ENCODE results near the gene RNF14. TPM values are rescaled to one million over a fixed set of nuclear protein-coding genes. Genes with fewer than 3 reads are reported as not detected.
A peak's percentile ranks its signal among the peaks of the same experiment; 100 is the strongest.

RNF14 gene
- polyA plus RNA-seq, 3 donors = 9.7 to 52.8 (median 31.2) TPM

- peaks cover 0 to 2% (median 0%) of the 10 kb centered on the region in 3 donors for H3K27me3 Mint-ChIP-seq (ENCODE audit: low read depth in 3 of 3)
- Histone ChIP-seq H2AFZ (ENCODE audit: insufficient read depth, low read depth, low read length, poor library complexity, severe bottlenecking) (peak overlapping the region; percentile 95), H3K9ac (ENCODE audit: insufficient read depth, low read length, poor library complexity, severe bottlenecking) (peak overlapping the region; percentile 78), H3K9me3 (replicated peaks in 1 of 2; ENCODE audit: control insufficient read depth in 1 of 2, insufficient read depth in 1 of 2, low read length in 2 of 2) (no peaks in the 10 kb centered on the region), H3K4me1 (ENCODE audit: control insufficient read depth in 1 of 2, insufficient read depth in 2 of 2, low read length in 2 of 2) (peaks cover 42 to 53% of the 10 kb centered on the region in 2 donors), H3K27me3 (ENCODE audit: control insufficient read depth in 2 of 2, insufficient read depth in 2 of 2, low read length in 2 of 2) (no peaks in the 10 kb centered on the region), H3K4me2 (replicated peaks; ENCODE audit: extremely low read depth, low read length, poor library complexity, severe bottlenecking) (peak overlapping the region; percentile 83), H3K79me2 (ENCODE audit: insufficient read depth, low read length) (no peaks in the 10 kb centered on the region), H3K4me3 (replicated peaks in 1 of 3; ENCODE audit: low read depth in 2 of 3, low read length in 3 of 3) (peak overlapping the region; percentile 62 to 80 (median 67)), H4K20me1 (ENCODE audit: insufficient read depth, low read length) (no peaks in the 10 kb centered on the region), H3K36me3 (replicated peaks in 1 of 2; ENCODE audit: control insufficient read depth in 1 of 2, insufficient read depth in 2 of 2, low read length in 2 of 2) (peaks cover 0 to 15% of the 10 kb centered on the region in 2 donors), H3K27ac (ENCODE audit: low read depth in 1 of 2, low read length in 2 of 2) (peak overlapping the region; percentile 64 to 93)
- peaks cover 0 to 3% (median 0%) of the 10 kb centered on the region in 7 donors for H3K9me3 Mint-ChIP-seq
- H3K4me3 Mint-ChIP-seq = peak overlapping the region; percentile 79 to 91
- H3K36me3 Mint-ChIP-seq = peaks cover 24 to 25% of the 10 kb centered on the region in 2 donors
- intact Hi-C loops (cut with micrococcal nuclease) = loop anchor here in 1 of 2 donors (10.0 kb wide), 1 partner anchor 213 kb away; no protein-coding TSS in a partner anchor
- H3K4me1 Mint-ChIP-seq = peaks cover 55% of the 10 kb centered on the region
- H3K27ac Mint-ChIP-seq = peak overlapping the region in 6 of 7 donors; percentile 68 to 94 (median 92)
- peak; percentile 23 to 52 (median 51) for DNase-seq
- 21% methylated on average over 8 of the region's 18 CpGs for WGBS (ENCODE audit: insufficient coverage)
- peak; percentile 44 for TF ChIP-seq CTCF (IDR thresholded peaks at IDR 0.05)
These were observed 43.4 kb downstream of the RNF14 start for GRCh38 chr5:142012186-142012785.

GRCh38 chr5:142012792-142013388, 44.0 kb downstream of the RNF14 start, which contains the start of gene GNPDA1:
Gene GNPDA1 (minus strand): TSS chr5:142013027. CDS start chr5:142012035, 992 bp downstream.
- peaks cover 18 to 21% of the 10 kb centered on the region in 2 donors for H3K36me3 Mint-ChIP-seq
- H3K4me2 ChIP-seq (replicated peaks; ENCODE audit: extremely low read depth, low read length, poor library complexity, severe bottlenecking) = peak within 1 kb of the TSS; percentile 83
- peaks cover 49% of the 10 kb centered on the region for H3K4me1 Mint-ChIP-seq
- 2% methylated on average over 45 of the region's 58 CpGs for WGBS (ENCODE audit: insufficient coverage)
- peak within 1 kb of the TSS; percentile 64 to 93 for H3K27ac ChIP-seq (ENCODE audit: low read depth in 1 of 2, low read length in 2 of 2)
- peak within 1 kb of the TSS; percentile 95 for H2AFZ ChIP-seq (ENCODE audit: insufficient read depth, low read depth, low read length, poor library complexity, severe bottlenecking)
- no peaks in the 10 kb centered on the region for H3K27me3 ChIP-seq (ENCODE audit: control insufficient read depth in 2 of 2, insufficient read depth in 2 of 2, low read length in 2 of 2)
- H3K9ac ChIP-seq (ENCODE audit: insufficient read depth, low read length, poor library complexity, severe bottlenecking) = peak within 1 kb of the TSS; percentile 78
- TF ChIP-seq CTCF (IDR thresholded peaks at IDR 0.05) = no peak
- H3K79me2 ChIP-seq (ENCODE audit: insufficient read depth, low read length) = no peaks in the 10 kb centered on the region
- H3K4me3 Mint-ChIP-seq = peak within 1 kb of the TSS; percentile 79 to 92
- no peaks in the 10 kb centered on the region for H4K20me1 ChIP-seq (ENCODE audit: insufficient read depth, low read length)
- intact Hi-C loops (cut with micrococcal nuclease) = loop anchor here in 1 of 2 donors (10.0 kb wide), 1 partner anchor 212 kb away; no protein-coding TSS in a partner anchor
- H3K9me3 Mint-ChIP-seq = peaks cover 0 to 2% (median 2%) of the 10 kb centered on the region in 7 donors
- H3K27ac Mint-ChIP-seq = peak within 1 kb of the TSS; percentile 83 to 98 (median 94)
- peaks cover 0 to 2% (median 0%) of the 10 kb centered on the region in 3 donors for H3K27me3 Mint-ChIP-seq (ENCODE audit: low read depth in 3 of 3)
- H3K4me1 ChIP-seq (ENCODE audit: control insufficient read depth in 1 of 2, insufficient read depth in 2 of 2, low read length in 2 of 2) = peaks cover 40 to 47% of the 10 kb centered on the region in 2 donors
- peak within 1 kb of the TSS; percentile 62 to 80 (median 67) for H3K4me3 ChIP-seq (replicated peaks in 1 of 3; ENCODE audit: low read depth in 2 of 3, low read length in 3 of 3)
- peaks cover 0 to 11% of the 10 kb centered on the region in 2 donors for H3K36me3 ChIP-seq (replicated peaks in 1 of 2; ENCODE audit: control insufficient read depth in 1 of 2, insufficient read depth in 2 of 2, low read length in 2 of 2)
- peak; percentile 66 to 84 (median 80) for DNase-seq
- H3K9me3 ChIP-seq (replicated peaks in 1 of 2; ENCODE audit: control insufficient read depth in 1 of 2, insufficient read depth in 1 of 2, low read length in 2 of 2) = no peaks in the 10 kb centered on the region

Measured in CD14-positive monocyte (primary cell).